H1 (cell line): ENCODE results near the gene FMNL2.

Experiments
- EZH2 ChIP-seq: fragments of 200-600 bp; sonication (generic); IDR thresholded peaks from 2 replicates; pipeline ENCODE4 v1.7.1; 2012; ENCODE audit warnings: low read depth, mild to moderate bottlenecking, moderate library complexity, low read length, inconsistent platforms; ENCODE audit not compliant: severe bottlenecking
- POLR2A ChIP-seq, 2 experiments: IDR thresholded peaks; 1 replicate in 1 of 2; 2 replicates in 1 of 2; pipeline ENCODE4 v1.6.1; 2011; ENCODE audit warnings: low read depth in 2 of 2, low read length in 2 of 2, mild to moderate bottlenecking in 2 of 2; ENCODE audit errors: control extremely low read depth in 1 of 2
- RBBP5 ChIP-seq: IDR thresholded peaks from 2 replicates; pipeline ENCODE4 v1.7.1; 2012; ENCODE audit warnings: low read depth, mild to moderate bottlenecking, inconsistent platforms, low read length, moderate library complexity, borderline replicate concordance

DNA sequence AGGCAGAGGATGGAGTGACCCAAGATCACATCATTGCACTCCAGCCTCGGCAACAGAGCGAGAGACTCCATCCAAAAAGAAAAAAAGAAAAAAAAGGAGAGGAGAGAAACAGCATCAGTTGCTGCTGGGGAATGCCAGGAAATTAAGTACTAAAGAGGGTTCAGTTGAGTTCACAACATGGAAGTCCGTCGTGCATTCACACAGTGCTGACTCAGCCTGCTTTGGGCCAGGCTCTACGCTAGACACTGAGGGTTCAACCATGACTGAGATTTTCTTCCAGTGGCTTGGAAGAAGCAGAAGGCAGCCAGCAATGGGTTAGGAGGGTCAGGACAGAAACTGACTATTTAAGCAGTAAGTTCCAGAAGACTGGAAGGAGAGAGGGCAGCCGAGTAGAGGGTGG is 108.8 kb downstream of the FMNL2 start:
- TF ChIP-seq POLR2A (IDR thresholded peaks at IDR 0.05; ENCODE audit: control extremely low read depth in 1 of 2, low read depth in 2 of 2, low read length in 2 of 2) (no peak), RBBP5 (no peak), EZH2 (no peak)
